ENCODE data around the gene MT1G.

- TF ChIP-seq, protein P1, sequence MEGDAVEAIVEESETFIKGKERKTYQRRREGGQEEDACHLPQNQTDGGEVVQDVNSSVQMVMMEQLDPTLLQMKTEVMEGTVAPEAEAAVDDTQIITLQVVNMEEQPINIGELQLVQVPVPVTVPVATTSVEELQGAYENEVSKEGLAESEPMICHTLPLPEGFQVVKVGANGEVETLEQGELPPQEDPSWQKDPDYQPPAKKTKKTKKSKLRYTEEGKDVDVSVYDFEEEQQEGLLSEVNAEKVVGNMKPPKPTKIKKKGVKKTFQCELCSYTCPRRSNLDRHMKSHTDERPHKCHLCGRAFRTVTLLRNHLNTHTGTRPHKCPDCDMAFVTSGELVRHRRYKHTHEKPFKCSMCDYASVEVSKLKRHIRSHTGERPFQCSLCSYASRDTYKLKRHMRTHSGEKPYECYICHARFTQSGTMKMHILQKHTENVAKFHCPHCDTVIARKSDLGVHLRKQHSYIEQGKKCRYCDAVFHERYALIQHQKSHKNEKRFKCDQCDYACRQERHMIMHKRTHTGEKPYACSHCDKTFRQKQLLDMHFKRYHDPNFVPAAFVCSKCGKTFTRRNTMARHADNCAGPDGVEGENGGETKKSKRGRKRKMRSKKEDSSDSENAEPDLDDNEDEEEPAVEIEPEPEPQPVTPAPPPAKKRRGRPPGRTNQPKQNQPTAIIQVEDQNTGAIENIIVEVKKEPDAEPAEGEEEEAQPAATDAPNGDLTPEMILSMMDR (IDR thresholded peaks at IDR 0.05): peak in 1 of 6 experiments; percentile 2
- TF ChIP-seq POLR2A (IDR thresholded peaks at IDR 0.05): peak; percentile 77 to 81
Observed at GRCh38 chr16:56681939-56682702, 14.3 kb upstream of the MT1G start, which contains the start of gene MT1X.
